ENCODE results near the gene ACSL1.
A peak's percentile ranks its signal among the peaks of the same experiment; 100 is the strongest.

Gene ACSL1

DNA sequence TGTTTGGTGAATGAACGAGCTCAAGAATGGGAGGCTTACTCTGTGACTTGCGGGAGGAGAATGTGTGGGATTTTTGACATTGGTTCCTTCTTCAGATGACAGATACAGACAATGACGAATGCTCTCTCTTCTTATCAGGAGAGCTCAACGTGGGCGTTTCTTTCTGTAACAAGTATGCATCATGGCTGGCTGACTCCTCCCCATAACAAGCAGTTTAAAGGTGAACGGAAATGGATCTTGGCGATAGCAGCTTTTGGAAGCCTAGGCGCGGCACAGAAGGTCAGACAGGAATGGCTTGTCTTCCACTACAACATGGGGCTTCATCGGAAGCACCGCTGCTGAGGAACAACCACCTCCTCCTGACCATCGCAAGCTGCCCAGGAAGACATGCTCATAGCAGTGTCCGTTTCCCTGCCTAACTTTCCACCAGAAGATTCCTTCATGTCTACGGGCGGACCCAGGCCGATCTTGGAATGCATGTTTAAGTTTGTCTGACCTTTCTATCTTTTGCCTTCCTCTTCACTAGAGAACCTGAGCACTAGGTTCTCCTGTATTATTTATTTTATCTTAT is 18.3 kb upstream of the ACSL1 start:
- TF ChIP-seq CTCF (IDR thresholded peaks at IDR 0.05) = no peak
- no peak overlapping the region for H3K27ac ChIP-seq

DNA sequence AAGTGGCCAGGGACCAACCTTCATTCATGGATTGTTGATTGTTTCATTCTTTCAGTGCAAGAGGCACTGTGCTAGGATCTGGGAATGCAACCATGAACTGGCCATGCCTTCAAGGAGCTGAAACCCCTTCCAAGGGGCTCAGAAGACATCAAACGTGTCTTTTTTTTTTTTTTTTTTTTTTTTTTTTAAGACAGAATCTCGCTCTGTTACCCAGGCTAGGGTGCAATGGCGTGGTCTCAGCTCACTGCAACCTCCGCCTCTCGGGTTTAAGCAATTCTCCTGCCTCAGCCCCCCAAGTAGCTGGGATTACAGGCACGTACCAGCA is 13.3 kb upstream of the ACSL1 start:
- peak overlapping the region; percentile 71 for H3K27ac ChIP-seq

DNA sequence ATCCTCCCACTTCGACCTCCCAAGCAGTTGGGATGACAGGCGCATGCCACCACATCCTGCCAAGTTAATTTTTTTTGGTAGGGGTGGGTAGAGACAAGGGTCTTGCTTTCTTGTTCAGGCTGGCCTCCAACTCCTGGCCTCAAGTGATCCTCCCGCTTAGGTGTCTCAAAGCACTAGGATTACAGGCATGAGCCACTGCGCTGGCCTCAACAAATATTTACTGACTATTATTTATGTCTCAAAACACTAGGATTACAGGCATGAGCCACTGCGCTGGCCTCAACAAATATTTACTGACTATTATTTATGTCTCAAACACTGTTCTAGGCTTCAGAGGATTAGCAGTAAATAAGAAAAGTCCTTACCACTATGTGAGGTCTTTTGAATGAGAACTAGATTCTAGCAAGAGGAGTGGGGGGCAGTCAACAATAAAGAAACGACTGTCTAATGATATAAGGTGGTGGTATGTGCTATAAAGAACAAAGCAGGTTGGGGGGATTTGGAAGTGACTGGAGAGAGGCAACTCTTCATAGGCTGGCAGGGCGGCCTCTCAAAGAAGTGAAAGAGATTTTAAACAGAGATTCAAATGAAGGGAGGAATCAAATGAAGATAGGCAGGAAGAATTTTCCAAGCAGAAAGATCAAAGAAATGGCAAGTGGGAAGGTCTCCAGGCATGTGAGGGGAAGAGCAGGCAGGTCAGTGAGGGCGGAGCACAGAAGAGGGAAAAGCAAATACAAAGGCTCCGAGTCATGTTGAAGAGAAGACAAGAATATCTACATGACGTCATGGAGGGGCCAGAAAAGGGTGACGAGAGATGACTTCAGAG is 12.7 kb upstream of the ACSL1 start:
- H3K27ac ChIP-seq = peak overlapping the region; percentile 71
- TF ChIP-seq ZFX (IDR thresholded peaks at IDR 0.05; ENCODE audit: borderline replicate concordance) = no peak
- no peak for TF ChIP-seq CTCF (IDR thresholded peaks at IDR 0.05)

DNA sequence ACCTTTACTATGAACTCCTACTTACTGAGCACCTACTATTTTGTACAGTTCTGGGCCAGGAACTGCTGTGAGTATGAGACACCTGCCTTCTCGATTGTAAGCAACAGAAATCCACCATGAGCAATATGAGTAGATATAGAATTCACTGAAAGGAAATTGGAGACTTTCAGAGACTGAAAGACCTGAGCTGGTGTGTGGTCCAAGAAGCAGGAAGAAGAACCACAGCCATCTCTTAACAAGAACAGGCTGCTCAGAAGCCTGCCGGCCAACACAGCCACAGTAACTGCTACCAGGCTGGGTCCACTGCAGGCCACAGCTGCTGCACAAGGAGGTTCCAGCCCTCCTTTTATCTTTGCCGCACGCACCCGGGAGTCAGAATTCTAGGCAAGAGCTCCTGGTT is 10.8 kb upstream of the ACSL1 start:
- TF ChIP-seq CTCF (IDR thresholded peaks at IDR 0.05) (no peak), ZFX (IDR thresholded peaks at IDR 0.05; ENCODE audit: borderline replicate concordance) (no peak)

DNA sequence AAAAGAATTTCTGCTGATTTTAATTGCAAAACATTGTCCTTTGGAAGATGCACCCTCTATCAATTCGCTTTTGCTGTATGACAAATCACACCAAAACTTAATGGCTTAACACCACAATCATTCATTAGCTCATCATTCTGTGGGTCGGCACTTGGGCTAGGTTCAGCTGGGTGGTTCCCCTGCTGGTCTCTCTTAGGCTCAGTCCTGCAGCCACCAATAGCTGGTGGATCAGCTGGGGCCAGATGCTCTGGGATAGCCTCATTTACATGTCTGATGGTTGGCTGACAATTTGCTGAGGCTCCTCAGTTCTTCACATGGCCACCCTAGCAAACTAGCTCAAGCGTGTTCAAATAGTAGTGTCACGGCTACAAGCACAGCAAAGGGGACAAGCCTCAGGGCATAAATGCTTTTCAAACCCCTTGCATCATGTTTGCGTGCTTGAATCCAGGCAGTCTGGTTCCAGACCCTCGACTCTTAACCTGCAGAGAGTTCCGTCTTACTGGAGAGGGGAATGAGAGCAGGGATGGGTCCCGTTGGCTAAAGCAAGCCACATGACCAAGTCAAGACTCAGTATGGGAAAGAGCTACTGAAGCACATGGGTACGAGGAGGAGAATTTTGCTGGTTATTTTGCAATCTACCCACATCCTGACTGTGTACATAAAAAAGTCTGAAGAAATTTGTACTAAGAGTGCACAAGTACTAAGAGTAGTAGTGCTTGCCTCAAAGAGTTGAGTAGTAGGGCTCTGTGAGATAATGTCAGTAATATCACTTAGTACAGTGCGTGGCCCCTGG is 7.5 kb upstream of the ACSL1 start:
- no peak overlapping the region for H3K27ac ChIP-seq
- TF ChIP-seq CTCF (IDR thresholded peaks at IDR 0.05) (no peak), ZFX (IDR thresholded peaks at IDR 0.05; ENCODE audit: borderline replicate concordance) (no peak)

More for the DNA sequence above, 10.8 kb upstream of the ACSL1 start:
- H3K27ac ChIP-seq = no peak overlapping the region

GRCh38 chr4:184831153-184831552 is 5.4 kb upstream of the ACSL1 start:
- TF ChIP-seq CTCF (IDR thresholded peaks at IDR 0.05) = no peak
- no peak for TF ChIP-seq ZFX (IDR thresholded peaks at IDR 0.05; ENCODE audit: borderline replicate concordance)
- no peak overlapping the region for H3K27ac ChIP-seq

DNA sequence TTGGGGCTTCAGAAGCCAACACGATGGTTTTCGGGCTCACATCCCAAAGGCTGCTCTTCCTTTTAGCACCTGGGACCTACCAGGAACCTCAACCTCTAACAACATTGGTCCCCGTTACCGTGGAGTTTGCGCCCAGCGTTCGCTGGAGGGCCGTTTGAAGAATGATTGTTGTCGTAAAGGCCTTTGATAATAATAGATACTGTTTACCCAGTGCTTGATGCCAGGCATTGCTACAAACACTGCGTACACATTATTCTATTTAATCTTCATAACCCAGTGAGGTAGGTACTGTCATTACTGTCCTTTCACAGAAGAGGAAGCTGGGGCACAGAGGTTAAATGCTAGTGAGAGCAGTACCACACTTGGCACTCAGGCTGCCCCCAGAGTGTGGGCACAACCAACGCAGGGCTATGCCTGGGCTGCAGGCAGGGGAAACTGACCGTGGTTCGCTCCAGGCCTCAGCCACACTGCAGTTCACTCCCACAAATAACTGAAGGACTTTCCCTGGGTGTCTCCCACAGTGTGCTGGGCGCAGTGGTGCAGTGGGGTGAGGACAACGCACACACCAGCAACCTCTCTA is 1.0 kb upstream of the ACSL1 start:
- TF ChIP-seq ZFX (IDR thresholded peaks at IDR 0.05; ENCODE audit: borderline replicate concordance) (no peak), CTCF (IDR thresholded peaks at IDR 0.05) (no peak)
- H3K27ac ChIP-seq = peak overlapping the region; percentile 53
